Esophagus squamous epithelium (tissue), 4 donors: ENCODE measurements around the gene PSORS1C1.
"Not testable (repeated sequence)": the region's sequence is repeated elsewhere in the genome, so short reads cannot be mapped to it uniquely, and the experiment has no call there.

Experiments
- CTCF ChIP-seq, 6 experiments: fragments of 450-650 bp in 4 of 6; fragments of 200-600 bp in 2 of 6; sonication (generic) in 2 of 6; IDR thresholded peaks; one replicate each; pipeline ENCODE4 v1.5.1; 2016 to 2019; ENCODE audit warnings: antibody characterized with exemption in 6 of 6, mild to moderate bottlenecking in 4 of 6, moderate library complexity in 4 of 6
- POLR2A ChIP-seq, 4 donors: fragments of 450-650 bp; IDR thresholded peaks; one replicate each; pipeline ENCODE4 v1.6.1; 2017; ENCODE audit warnings: antibody characterized with exemption in 4 of 4, mild to moderate bottlenecking in 4 of 4, moderate library complexity in 3 of 4

- TF ChIP-seq POLR2A, CTCF (IDR thresholded peaks at IDR 0.05): not testable (repeated sequence)
Observed at GRCh38 chr6:31183859-31184258, 69.3 kb downstream of the PSORS1C1 start.
